K562 (cell line): ENCODE data around the gene KCNJ9. TPM values are rescaled to one million over a fixed set of nuclear protein-coding genes. Genes with fewer than 3 reads are reported as not detected.
A peak's percentile ranks its signal among the peaks of the same experiment; 100 is the strongest.

Source experiments
- BCLAF1 ChIP-seq, 2 experiments: fragments of 450-650 bp in 1 of 2; IDR thresholded peaks; 2 replicates each; pipeline ENCODE4 v1.6.1; 2011 to 2017; ENCODE audit warnings: low read depth in 2 of 2, antibody characterized with exemption in 1 of 2, borderline replicate concordance in 1 of 2, low read length in 1 of 2, mild to moderate bottlenecking in 1 of 2, mixed read lengths in 1 of 2; ENCODE audit not compliant: control insufficient read depth in 1 of 2
- BRD4 ChIP-seq: fragments of 200-600 bp; sonication (generic); IDR thresholded peaks from 2 replicates; pipeline ENCODE4 v1.6.1; 2017; ENCODE audit warnings: inconsistent platforms
- CEBPB ChIP-seq: fragments of 450-650 bp; IDR thresholded peaks from 2 replicates; pipeline ENCODE4 v1.6.1; 2016; ENCODE audit warnings: missing genetic modification characterization, missing compliant biosample characterization
- E2F6 ChIP-seq, 2 experiments: IDR thresholded peaks; 2 replicates each; pipeline ENCODE4 v1.6.1; 2011; ENCODE audit warnings: borderline replicate concordance in 1 of 2, control low read depth in 1 of 2, low read depth in 1 of 2, low read length in 1 of 2, mild to moderate bottlenecking in 1 of 2, mixed read lengths in 1 of 2, moderate library complexity in 1 of 2; ENCODE audit not compliant: insufficient read depth in 1 of 2, insufficient read length in 1 of 2, poor library complexity in 1 of 2, severe bottlenecking in 1 of 2; ENCODE audit errors: extremely low read depth in 1 of 2
- EGR1 ChIP-seq: fragments of 450-650 bp; conservative IDR thresholded peaks from 2 replicates; pipeline ENCODE4 v1.6.1; 2017; ENCODE audit warnings: mild to moderate bottlenecking
- HIVEP1 ChIP-seq: fragments of 250-450 bp; sonication (Bioruptor Pico); IDR thresholded peaks from 2 replicates; pipeline ENCODE4 v1.4.0; 2020; ENCODE audit warnings: mild to moderate bottlenecking
- HMG20A ChIP-seq: fragments of 450-650 bp; formaldehyde crosslinking; conservative IDR thresholded peaks from 2 replicates; pipeline ENCODE4 v1.4.0; 2020; ENCODE audit warnings: mild to moderate bottlenecking, mixed read lengths
- HMGN3 ChIP-seq: IDR thresholded peaks from 2 replicates; pipeline ENCODE4 v1.6.1; 2011; ENCODE audit warnings: borderline replicate concordance, low read depth, mild to moderate bottlenecking, mixed read lengths, low read length; ENCODE audit not compliant: insufficient read length; ENCODE audit errors: extremely low read depth
- HNRNPUL1 ChIP-seq: fragments of 200-400 bp; formaldehyde crosslinking; IDR thresholded peaks from 2 replicates; pipeline ENCODE4 v1.6.1; 2017; ENCODE audit warnings: low read length
- KLF6 ChIP-seq: fragments of 250-450 bp; sonication (Bioruptor Pico); IDR thresholded peaks from 2 replicates; pipeline ENCODE4 v1.4.0; 2020; ENCODE audit warnings: mild to moderate bottlenecking, moderate library complexity, borderline replicate concordance
- NFYB ChIP-seq: IDR thresholded peaks from 2 replicates; pipeline ENCODE4 v1.6.1; 2011; ENCODE audit warnings: mild to moderate bottlenecking, moderate library complexity; ENCODE audit not compliant: insufficient read length; ENCODE audit errors: extremely low read depth
- NR4A1 ChIP-seq, 2 experiments: fragments of 250-450 bp in 1 of 2; fragments of 450-650 bp in 1 of 2; sonication (Bioruptor Pico) in 1 of 2; IDR thresholded peaks; 2 replicates each; pipeline versions ENCODE4 v1.4.0 to v1.6.1; 2016 to 2020; ENCODE audit warnings: mild to moderate bottlenecking in 2 of 2, missing compliant biosample characterization in 1 of 2, missing genetic modification characterization in 1 of 2, moderate library complexity in 1 of 2
- PCBP1 ChIP-seq: fragments of 200-400 bp; formaldehyde crosslinking; IDR thresholded peaks from 2 replicates; pipeline ENCODE4 v1.6.1; 2018; ENCODE audit warnings: mild to moderate bottlenecking, low read depth, low read length; ENCODE audit not compliant: poor library complexity, severe bottlenecking
- PHF20 ChIP-seq: fragments of 450-650 bp; IDR thresholded peaks from 2 replicates; pipeline ENCODE4 v1.6.1; 2018; ENCODE audit not compliant: partially characterized antibody
- POLR2H ChIP-seq: IDR thresholded peaks from 2 replicates; pipeline ENCODE4 v1.6.1; 2016; ENCODE audit warnings: missing genetic modification characterization, low read depth, mild to moderate bottlenecking, control low read depth, missing compliant biosample characterization, moderate library complexity
- SMARCB1 ChIP-seq: IDR thresholded peaks from 2 replicates; pipeline ENCODE4 v1.6.1; 2011; ENCODE audit warnings: improper control_type of control experiment, low read depth; ENCODE audit not compliant: insufficient read length
- YBX1 ChIP-seq: fragments of 450-650 bp; IDR thresholded peaks from 2 replicates; pipeline ENCODE4 v1.7.1; 2016; ENCODE audit warnings: mild to moderate bottlenecking
- ZNF274 ChIP-seq: IDR thresholded peaks from 2 replicates; pipeline ENCODE4 v1.6.1; 2011; ENCODE audit warnings: low read depth, mild to moderate bottlenecking, low read length, moderate library complexity, borderline replicate concordance
- ZNF398 ChIP-seq: fragments of 250-450 bp; sonication (Bioruptor Pico); IDR thresholded peaks from 2 replicates; pipeline ENCODE4 v1.8.0; 2021; ENCODE audit warnings: moderate library complexity, mild to moderate bottlenecking, inconsistent platforms
- ZNF785 ChIP-seq: fragments of 250-450 bp; sonication (Bioruptor Pico); IDR thresholded peaks from 2 replicates; pipeline ENCODE4 v1.4.0; 2020; ENCODE audit warnings: mild to moderate bottlenecking
- polyA plus RNA-seq, 8 experiments: library from polyadenylated mRNA; depleted of rRNA in 4 of 8; stranded (reverse) in 5 of 8; unstranded in 3 of 8; fragments of >200 nt; fragmentation: Nextera tagmentation in 2 of 8; fragmentation: Illumina TruSeq in 1 of 8; extraction: Ambion mirVana in 2 of 8; extraction: Trizol in 1 of 8; gene quantifications; 2 replicates each; pipeline versions ENCODE4 v1.2.1 to v1.2.3, GENCODE V29; 2011 to 2014; ENCODE audit warnings: inconsistent platforms in 1 of 8, missing spikeins in 1 of 8
- total RNA-seq, 7 experiments: library from RNA; depleted of rRNA in 6 of 7; stranded (reverse); fragments of >200 nt in 6 of 7; fragmentation: Illumina TruSeq in 2 of 7; extraction: Trizol in 2 of 7; gene quantifications; 2 replicates each; pipeline versions ENCODE4 v1.2.1 to v1.2.3, GENCODE V29; 2011 to 2021; ENCODE audit warnings: low replicate concordance in 1 of 7

The KCNJ9 gene
- total and polyA plus RNA-seq, 9 of the 15 experiments (the other 6 are each of a cell fraction or from before 2014, with no cell fraction given): not detected

- peak; percentile 57; the same call in 1 of the 2 replicates for TF ChIP-seq ZNF274
- TF ChIP-seq CEBPB (tag): peak; percentile 71
- TF ChIP-seq HNRNPUL1: no peak
- TF ChIP-seq BRD4: no peak
- no peak for TF ChIP-seq YBX1
- no peak for TF ChIP-seq ZNF398 (CRISPR knock-in tag)
- no peak for TF ChIP-seq ZNF785 (CRISPR knock-in tag)
- no peak for TF ChIP-seq PCBP1
- no peak for TF ChIP-seq BCLAF1 (IDR thresholded peaks at IDR 0.05; ENCODE audit: borderline replicate concordance in 1 of 2, control insufficient read depth in 1 of 2, low read depth in 2 of 2, low read length in 1 of 2)
- peak; percentile 54; the same call in 1 of the 2 replicates for TF ChIP-seq NR4A1 (CRISPR knock-in tag; IDR thresholded peaks at IDR 0.05)
- TF ChIP-seq NR4A1 (tag; IDR thresholded peaks at IDR 0.05): peak; percentile 92
- TF ChIP-seq KLF6 (CRISPR knock-in tag): no peak
- TF ChIP-seq HMG20A (CRISPR knock-in tag): no peak
- peak; percentile 91 for TF ChIP-seq EGR1
- no peak for TF ChIP-seq NFYB
- peak; percentile 62 for TF ChIP-seq HMGN3
- TF ChIP-seq SMARCB1: no peak
- no peak for TF ChIP-seq E2F6 (IDR thresholded peaks at IDR 0.05; ENCODE audit: borderline replicate concordance in 1 of 2, extremely low read depth in 1 of 2, insufficient read depth in 1 of 2, insufficient read length in 1 of 2, low read depth in 1 of 2, low read length in 1 of 2, poor library complexity in 1 of 2, severe bottlenecking in 1 of 2)
- peak; percentile 52 for TF ChIP-seq PHF20
- no peak for TF ChIP-seq HIVEP1 (CRISPR knock-in tag)
- no peak for TF ChIP-seq POLR2H (tag)
Observed at GRCh38 chr1:160046494-160047110, 34.7 kb upstream of the KCNJ9 start (continued).
